Measurements from ENCODE around the gene TTC31. TPM values are rescaled to one million over a fixed set of nuclear protein-coding genes. Genes with fewer than 3 reads are reported as not detected.

Gene TTC31
- total RNA-seq, 2 donors from 2014 or later: 27.2 to 32.4 TPM

- no peaks in the 10 kb centered on the region for H3K9me3 Mint-ChIP-seq
- no peaks in the 10 kb centered on the region for H3K4me1 Mint-ChIP-seq
- peaks cover 55% of the 10 kb centered on the region for H3K36me3 Mint-ChIP-seq (ENCODE audit: low read depth)
- H3K4me3 Mint-ChIP-seq: no peak overlapping the region
- ATAC-seq (replicated peaks): no peak
- H3K27me3 Mint-ChIP-seq: no peaks in the 10 kb centered on the region
- H3K27ac Mint-ChIP-seq: no peak overlapping the region
Observed at GRCh38 chr2:74491648-74492544, 9.0 kb downstream of the TTC31 start.

GRCh38 chr2:74493546-74493945 lies 10.7 kb downstream of the TTC31 start:
- H3K4me3 Mint-ChIP-seq: no peak overlapping the region
- no peak for ATAC-seq (replicated peaks)
- H3K9me3 Mint-ChIP-seq: no peaks in the 10 kb centered on the region
- no peak overlapping the region for H3K27ac Mint-ChIP-seq
- H3K4me1 Mint-ChIP-seq: peaks cover 5% of the 10 kb centered on the region
- H3K27me3 Mint-ChIP-seq: peaks cover 4% of the 10 kb centered on the region
- H3K36me3 Mint-ChIP-seq (ENCODE audit: low read depth): peaks cover 46% of the 10 kb centered on the region

GRCh38 chr2:74495440-74495839 lies 12.6 kb downstream of the TTC31 start:
- no peak for ATAC-seq (replicated peaks)
- Mint-ChIP-seq H3K36me3 (ENCODE audit: low read depth) (peaks cover 42% of the 10 kb centered on the region), H3K9me3 (no peaks in the 10 kb centered on the region), H3K4me3 (no peak overlapping the region), H3K27me3 (peaks cover 17% of the 10 kb centered on the region), H3K4me1 (peaks cover 11% of the 10 kb centered on the region), H3K27ac (no peak overlapping the region)

GRCh38 chr2:74496997-74497776 lies 14.3 kb downstream of the TTC31 start:
- no peak for ATAC-seq (replicated peaks)
- peaks cover 24% of the 10 kb centered on the region for H3K36me3 Mint-ChIP-seq (ENCODE audit: low read depth)
- no peaks in the 10 kb centered on the region for H3K9me3 Mint-ChIP-seq
- H3K4me1 Mint-ChIP-seq: peaks cover 11% of the 10 kb centered on the region
- no peak overlapping the region for H3K27ac Mint-ChIP-seq
- peaks cover 25% of the 10 kb centered on the region for H3K27me3 Mint-ChIP-seq
- peak overlapping the region; percentile 85 for H3K4me3 Mint-ChIP-seq

GRCh38 chr2:74497777-74498499 lies 15.1 kb downstream of the TTC31 start:
- H3K4me3 Mint-ChIP-seq: peak overlapping the region; percentile 85
- peak overlapping the region; percentile 71 for H3K27ac Mint-ChIP-seq
- H3K27me3 Mint-ChIP-seq: peaks cover 25% of the 10 kb centered on the region
- peaks cover 17% of the 10 kb centered on the region for H3K36me3 Mint-ChIP-seq (ENCODE audit: low read depth)
- H3K4me1 Mint-ChIP-seq: peaks cover 11% of the 10 kb centered on the region
- peak; percentile 56 for ATAC-seq (replicated peaks)
- H3K9me3 Mint-ChIP-seq: no peaks in the 10 kb centered on the region

- Mint-ChIP-seq H3K4me3 (peak overlapping the region; percentile 85), H3K27ac (peak overlapping the region; percentile 71), H3K27me3 (peaks cover 25% of the 10 kb centered on the region), H3K4me1 (peaks cover 11% of the 10 kb centered on the region), H3K36me3 (ENCODE audit: low read depth) (peaks cover 9% of the 10 kb centered on the region), H3K9me3 (no peaks in the 10 kb centered on the region)
- peak; percentile 83 for ATAC-seq (replicated peaks)
Observed at GRCh38 chr2:74498500-74499266, 15.8 kb downstream of the TTC31 start.

GRCh38 chr2:74499267-74499939 lies 16.5 kb downstream of the TTC31 start, which contains the start of gene LBX2:
Gene LBX2 (minus strand): TSS chr2:74499603. CDS start chr2:74499537, 66 bp downstream.
- H3K36me3 Mint-ChIP-seq (ENCODE audit: low read depth): peaks cover 9% of the 10 kb centered on the region
- H3K4me3 Mint-ChIP-seq: peak within 1 kb of the TSS; percentile 85
- H3K27ac Mint-ChIP-seq: peak within 1 kb of the TSS; percentile 71
- peaks cover 12% of the 10 kb centered on the region for H3K4me1 Mint-ChIP-seq
- peaks cover 30% of the 10 kb centered on the region for H3K27me3 Mint-ChIP-seq
- peak; percentile 12 for ATAC-seq (replicated peaks)
- H3K9me3 Mint-ChIP-seq: no peaks in the 10 kb centered on the region

GRCh38 chr2:74499940-74500577 lies 17.2 kb downstream of the TTC31 start:
- Mint-ChIP-seq H3K4me3 (no peak overlapping the region), H3K36me3 (ENCODE audit: low read depth) (peaks cover 13% of the 10 kb centered on the region), H3K9me3 (no peaks in the 10 kb centered on the region), H3K4me1 (peaks cover 19% of the 10 kb centered on the region), H3K27ac (no peak overlapping the region), H3K27me3 (peaks cover 36% of the 10 kb centered on the region)
- ATAC-seq (replicated peaks): no peak

GRCh38 chr2:74500578-74500946 lies 17.7 kb downstream of the TTC31 start:
- peaks cover 18% of the 10 kb centered on the region for H3K36me3 Mint-ChIP-seq (ENCODE audit: low read depth)
- no peak overlapping the region for H3K27ac Mint-ChIP-seq
- peaks cover 36% of the 10 kb centered on the region for H3K27me3 Mint-ChIP-seq
- H3K9me3 Mint-ChIP-seq: no peaks in the 10 kb centered on the region
- H3K4me3 Mint-ChIP-seq: no peak overlapping the region
- ATAC-seq (replicated peaks): no peak
- H3K4me1 Mint-ChIP-seq: peaks cover 24% of the 10 kb centered on the region

GRCh38 chr2:74501335-74502071 lies 18.6 kb downstream of the TTC31 start:
- no peaks in the 10 kb centered on the region for H3K9me3 Mint-ChIP-seq
- peaks cover 28% of the 10 kb centered on the region for H3K36me3 Mint-ChIP-seq (ENCODE audit: low read depth)
- peaks cover 36% of the 10 kb centered on the region for H3K27me3 Mint-ChIP-seq
- H3K4me1 Mint-ChIP-seq: peaks cover 26% of the 10 kb centered on the region
- ATAC-seq (replicated peaks): no peak
- peak overlapping the region; percentile 69 for H3K4me3 Mint-ChIP-seq
- no peak overlapping the region for H3K27ac Mint-ChIP-seq

- H3K4me3 Mint-ChIP-seq: peak overlapping the region; percentile 69
- no peak for ATAC-seq (replicated peaks)
- peaks cover 35% of the 10 kb centered on the region for H3K36me3 Mint-ChIP-seq (ENCODE audit: low read depth)
- peaks cover 36% of the 10 kb centered on the region for H3K27me3 Mint-ChIP-seq
- no peaks in the 10 kb centered on the region for H3K9me3 Mint-ChIP-seq
- H3K4me1 Mint-ChIP-seq: peaks cover 30% of the 10 kb centered on the region
- no peak overlapping the region for H3K27ac Mint-ChIP-seq
Observed at GRCh38 chr2:74502147-74502719, 19.4 kb downstream of the TTC31 start.
